GM19351 (cell line): Measurements from ENCODE around the gene MRPS9.

Experiments
- ATAC-seq: cut with Tn5 transposase; IDR thresholded peaks from one replicate; pipeline ENCODE4 v1.9.1; 2021; ENCODE audit warnings: mild to moderate bottlenecking, moderate library complexity; ENCODE audit not compliant: unreplicated experiment

Gene MRPS9

DNA sequence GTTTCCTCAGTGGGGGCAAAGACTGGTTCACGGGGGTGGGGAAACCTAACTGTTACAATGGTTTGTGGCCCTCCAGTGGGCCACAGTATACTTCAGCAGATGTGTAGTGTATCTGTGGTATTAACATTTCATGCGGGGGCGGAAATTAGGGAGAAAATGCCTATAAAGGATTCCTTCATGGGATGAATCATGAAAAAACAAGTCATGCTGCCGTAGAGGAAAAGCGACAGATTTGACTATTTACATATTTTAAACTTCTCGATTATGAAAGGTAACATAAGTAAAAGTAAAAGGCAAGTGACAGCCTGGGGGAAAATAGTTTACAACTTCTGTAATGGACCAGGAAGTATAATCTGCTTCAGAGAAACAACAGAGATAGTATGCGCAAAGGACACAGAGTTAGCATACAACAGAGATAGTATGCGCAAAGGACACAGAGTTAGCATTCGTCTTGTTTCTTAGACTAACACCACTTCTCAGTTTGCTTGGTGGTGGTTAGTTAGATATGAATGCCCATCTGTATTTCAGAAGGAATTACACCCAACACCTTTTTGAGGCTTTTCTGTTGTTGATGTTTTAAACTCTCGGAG, 41.1 kb downstream of the MRPS9 start:
- ATAC-seq, result no peak

DNA sequence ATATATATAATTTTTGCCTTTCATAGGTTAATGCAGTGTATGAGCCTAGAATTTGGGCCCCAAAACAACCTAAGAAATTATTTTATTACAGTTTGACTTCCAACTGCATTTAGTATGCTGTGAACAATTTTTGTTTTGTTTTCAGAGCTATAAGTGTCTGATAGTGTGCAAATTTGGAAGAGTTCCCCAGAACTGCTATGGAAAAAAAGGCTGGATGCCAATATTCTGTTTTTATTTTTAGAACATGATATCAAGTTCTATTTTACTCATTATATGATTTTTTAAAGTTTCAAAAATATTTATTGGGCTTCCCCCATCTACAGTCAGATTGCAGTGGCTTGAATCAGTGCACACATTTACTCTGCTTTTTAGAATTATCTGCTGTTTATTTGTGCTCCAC, 42.6 kb downstream of the MRPS9 start:
- ATAC-seq, result no peak

DNA sequence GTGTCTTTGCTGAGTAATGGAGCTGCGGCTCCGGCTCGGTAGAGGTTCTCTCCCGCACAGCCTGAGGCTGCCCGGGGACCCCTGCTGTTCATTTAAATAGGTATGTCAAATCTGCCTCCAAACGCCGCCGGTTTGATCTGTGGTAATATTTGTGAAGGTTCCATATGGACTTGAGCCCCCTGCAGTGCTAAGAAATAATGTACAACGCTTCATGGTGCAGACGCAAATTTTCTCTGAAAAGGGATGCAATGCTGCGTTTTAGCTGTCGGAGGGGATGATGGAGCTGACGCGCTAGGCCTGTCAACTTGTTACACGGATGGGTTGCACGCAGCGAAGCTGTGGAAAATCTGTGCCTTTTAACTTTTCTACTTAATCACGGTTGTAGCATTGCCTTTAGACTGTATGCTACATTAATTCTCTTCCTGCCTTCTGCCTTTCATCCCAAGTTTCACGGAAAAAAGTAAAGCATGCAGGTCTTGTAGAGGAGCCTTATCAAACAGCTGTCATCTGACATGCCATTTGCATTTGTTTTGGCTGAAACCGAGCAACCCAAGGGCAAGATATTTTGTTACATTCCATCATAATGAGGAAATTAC, 43.2 kb downstream of the MRPS9 start:
- ATAC-seq, result no peak

- no peak for ATAC-seq
Observed at GRCh38 chr2:105082107-105082506, 44.2 kb downstream of the MRPS9 start.

DNA sequence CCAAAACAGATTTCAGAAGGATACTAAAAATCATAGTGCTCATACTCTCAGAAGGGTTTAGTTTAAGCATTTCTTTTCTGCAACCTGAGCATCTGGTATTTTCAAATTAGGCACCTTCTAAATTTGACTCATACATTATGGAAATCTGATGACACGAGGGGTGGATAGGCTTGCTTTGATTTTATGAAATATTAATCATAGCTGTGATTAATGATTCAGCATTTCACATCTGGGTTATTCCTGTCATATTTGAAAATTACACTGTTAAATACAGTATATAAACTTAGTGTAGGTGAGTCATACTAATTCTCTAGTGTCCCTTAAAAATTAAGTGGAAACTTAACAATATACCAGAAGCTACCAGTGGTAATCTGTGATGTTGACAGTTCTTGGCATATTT, 47.7 kb downstream of the MRPS9 start:
- ATAC-seq, result no peak

GRCh38 chr2:105087273-105087672, 49.4 kb downstream of the MRPS9 start:
- ATAC-seq, result peak; percentile 70

DNA sequence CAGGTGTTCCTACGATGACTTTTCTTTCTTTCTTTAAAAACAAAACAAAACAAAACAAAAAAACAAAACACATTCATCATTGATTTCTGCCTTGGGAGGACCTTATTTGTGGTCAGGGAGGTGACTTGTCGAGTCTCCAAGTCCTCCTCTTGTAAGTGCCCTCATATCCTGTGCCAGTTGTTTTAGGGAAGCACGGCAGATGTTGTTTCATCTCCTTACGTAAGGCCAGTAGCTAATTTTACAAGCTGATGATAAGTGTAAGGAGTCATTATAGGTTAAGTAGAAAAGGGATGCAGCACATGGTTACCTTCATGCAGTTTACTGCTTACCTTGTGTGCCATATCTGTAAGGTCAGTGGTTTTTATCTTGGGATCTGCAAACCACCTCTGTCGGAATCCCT, 52.2 kb downstream of the MRPS9 start:
- ATAC-seq, result no peak

- no peak for ATAC-seq
Observed at GRCh38 chr2:105092797-105093196, 54.9 kb downstream of the MRPS9 start.

DNA sequence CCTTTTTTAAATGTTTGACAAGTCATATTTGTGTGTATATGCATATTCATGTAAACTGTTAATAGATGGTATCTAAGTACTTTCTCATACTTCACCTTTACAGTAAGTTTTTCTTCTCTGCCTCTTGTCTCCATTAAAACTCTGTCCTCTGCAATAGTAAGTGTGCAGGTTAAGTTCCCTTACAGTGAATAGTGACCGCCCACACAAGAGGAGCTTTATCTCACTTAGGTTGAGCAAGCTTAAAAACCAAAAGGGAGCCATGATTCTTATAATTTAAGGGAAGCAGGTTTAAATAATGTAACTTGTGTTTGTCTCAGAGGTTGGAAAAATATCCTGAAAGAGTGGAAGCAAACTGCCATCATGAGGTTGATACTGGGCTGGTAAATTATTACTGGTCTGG, 61.3 kb downstream of the MRPS9 start:
- ATAC-seq, result no peak

- ATAC-seq, result peak; percentile 95
Observed at GRCh38 chr2:105100046-105100840, 62.4 kb downstream of the MRPS9 start.

GRCh38 chr2:105102001-105102400, 64.1 kb downstream of the MRPS9 start:
- ATAC-seq, result no peak

DNA sequence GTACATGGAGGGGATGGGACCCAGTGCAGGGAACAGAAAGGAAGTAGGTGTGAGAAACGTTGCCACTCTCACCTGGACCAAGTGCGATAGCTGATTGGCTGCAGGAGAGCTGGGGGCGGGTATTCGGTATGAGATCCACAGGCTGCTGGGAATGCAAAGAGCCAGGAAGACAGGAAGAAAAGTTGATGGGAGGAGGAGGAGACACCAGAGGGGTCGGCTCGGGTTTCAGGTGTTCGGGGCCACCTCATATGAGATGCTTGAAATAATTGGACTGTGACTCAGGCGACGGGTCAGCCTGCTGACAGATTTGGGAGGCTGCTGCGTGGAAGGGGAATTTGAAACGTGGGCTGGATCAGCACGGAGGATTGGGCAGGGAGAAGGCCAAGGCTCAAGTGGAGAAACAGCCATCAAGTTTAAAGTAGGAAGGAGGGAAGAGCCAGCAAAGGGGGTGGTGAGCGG, 65.1 kb downstream of the MRPS9 start:
- ATAC-seq, result no peak

DNA sequence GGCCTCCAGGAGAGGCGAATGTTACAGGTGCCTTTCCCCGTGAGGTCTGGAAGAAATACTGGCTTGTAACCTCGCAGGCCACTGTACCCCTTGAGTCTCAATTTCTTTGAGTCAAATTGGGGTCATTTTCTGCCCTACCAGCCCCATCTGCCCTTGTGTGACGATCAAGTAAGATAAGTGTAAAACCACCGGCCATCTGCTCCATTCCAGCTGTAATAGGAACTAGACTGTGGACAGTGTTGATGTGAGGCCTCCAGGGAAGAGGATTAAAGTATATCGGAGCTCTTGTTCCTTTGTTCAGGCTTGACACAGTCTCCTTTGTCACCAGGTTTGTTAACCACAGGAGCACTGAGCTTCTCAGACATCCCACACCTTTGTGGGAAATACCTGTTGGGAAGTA, 65.6 kb downstream of the MRPS9 start:
- ATAC-seq, result no peak

DNA sequence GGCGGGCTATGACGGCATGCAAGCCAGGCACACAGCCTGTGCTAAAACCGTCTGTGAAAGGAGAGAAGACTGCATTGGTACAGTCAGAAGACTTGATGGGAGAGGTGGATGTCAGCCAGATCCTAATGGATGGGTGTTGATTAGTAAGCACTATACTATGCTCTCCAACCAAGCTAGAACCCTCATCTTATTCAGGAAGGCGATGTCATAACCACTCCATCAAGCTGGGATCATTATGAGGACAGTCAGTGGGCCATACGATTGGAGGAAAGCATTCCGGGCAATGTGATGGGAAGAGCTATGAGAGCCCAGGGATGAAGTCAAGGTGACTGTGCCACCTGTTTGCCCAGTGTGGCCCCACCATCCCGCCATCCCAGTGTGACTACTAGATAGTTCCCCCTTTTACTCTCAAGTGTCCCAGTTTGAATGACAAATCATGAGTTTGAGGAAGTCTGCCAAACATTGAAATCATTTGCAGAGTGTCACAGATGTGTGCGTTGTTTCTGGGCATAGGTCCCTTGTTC, 66.4 kb downstream of the MRPS9 start:
- ATAC-seq, result no peak

DNA sequence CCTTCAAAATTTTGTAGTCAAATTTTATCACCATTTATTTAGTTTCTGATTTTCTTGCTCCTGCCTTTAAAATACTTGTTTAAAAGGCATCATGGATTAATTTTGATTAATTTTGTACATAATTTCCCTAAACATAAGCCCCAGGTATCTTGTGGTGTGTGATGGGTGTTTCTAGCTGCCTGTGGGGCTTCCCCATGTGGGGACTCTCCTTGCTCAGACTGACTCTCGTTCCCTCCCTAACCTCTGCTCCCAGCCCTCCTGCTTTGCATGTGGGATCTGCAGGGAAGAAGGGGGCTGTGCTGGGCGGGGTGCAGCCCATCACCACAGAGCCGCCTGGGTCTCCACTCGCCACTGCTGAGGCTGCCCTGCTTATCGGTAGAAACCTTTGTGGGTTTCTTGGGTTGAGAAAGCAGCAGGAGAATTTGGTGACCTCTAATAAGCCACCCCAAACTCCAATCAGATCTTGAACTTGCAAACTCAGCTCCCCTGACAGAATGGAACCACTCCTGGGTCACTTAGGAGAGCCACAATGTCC, 72.5 kb downstream of the MRPS9 start:
- ATAC-seq, result no peak

DNA sequence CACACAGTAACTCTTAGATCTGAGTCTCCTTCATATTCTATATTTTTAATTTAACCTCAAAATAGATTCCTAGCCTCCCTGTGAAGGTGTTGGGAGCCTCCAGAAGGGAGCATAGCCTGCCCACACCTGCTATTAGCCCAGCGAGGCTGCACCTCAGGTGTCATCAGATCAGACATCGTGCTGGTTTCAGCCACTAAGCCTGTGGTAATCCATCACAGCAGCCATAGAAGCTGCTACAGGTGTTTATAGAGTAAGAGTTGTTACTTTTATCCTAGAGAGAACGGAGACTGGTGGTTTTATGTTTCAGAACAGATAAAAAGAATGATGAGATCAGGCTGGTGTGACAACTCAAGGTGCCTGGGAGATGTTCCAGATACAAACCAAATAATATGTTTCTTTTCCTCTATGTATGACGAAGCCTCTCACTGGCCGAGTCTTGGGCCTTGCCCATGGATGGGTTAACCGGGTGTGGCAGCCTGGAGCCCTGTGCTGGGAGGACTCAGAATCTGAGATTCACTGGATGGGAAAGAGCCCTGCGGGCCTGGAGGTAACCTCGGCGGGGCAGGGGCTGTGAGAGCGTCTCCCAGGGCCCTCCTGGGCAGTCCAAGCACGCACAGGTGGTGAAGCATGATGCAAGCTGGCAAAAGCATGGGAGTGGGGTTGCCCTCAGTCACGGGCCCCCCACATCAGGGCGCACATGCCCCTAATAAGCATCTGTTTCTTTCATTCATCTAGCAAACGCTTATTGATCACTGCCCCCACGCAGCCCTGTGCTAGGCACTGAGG, 73.7 kb downstream of the MRPS9 start:
- no peak for ATAC-seq

DNA sequence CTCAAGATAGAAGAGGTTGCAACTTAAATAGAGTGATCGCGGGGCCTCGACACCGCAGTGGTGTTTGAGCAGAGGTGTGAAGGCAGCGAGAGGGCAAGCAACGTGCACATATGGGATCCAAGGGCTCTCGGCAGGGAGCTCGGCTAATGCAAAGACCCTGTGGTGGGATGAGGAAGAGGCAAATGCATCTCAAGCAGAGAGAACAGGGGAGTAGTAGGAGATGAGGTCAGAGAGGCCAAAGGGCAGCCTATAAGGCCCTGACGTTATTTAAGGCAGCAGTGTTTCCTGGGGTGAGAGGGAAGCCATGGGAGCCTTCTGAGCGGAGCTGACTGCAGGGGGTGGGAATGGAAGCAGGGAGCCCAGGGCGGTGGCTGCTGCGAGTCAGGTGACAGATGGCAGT, 74.5 kb downstream of the MRPS9 start:
- ATAC-seq, result no peak

DNA sequence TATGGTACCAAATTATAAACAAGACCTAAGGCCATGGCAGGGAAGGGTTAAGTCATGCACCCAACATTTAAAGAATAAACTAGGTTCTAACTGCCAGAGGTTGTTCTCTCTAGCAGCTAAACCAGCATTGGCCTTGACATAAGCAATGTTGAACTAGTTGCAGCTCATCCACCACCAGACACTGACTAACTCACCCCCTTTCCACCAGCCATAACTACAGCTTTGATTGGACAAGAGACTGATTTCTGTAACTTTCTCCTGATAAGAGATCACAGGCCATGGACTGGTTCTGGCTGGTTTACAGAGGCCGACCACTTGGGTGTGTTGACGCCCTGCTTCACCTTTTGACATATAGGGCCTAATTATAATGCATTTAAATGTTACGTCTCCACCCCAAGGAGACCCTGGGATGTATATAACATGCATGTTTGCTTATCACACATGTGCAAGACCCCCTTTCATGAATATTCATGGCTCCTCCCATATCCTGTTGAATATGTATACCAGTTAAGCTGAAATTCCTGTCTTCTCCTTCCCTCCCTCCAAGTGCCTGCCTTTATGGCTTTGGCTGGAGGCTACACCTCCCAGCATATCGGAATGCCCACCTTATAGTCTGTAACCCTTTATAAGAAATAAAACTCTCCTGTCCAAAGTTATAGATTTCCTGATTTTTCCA, 75.9 kb downstream of the MRPS9 start:
- no peak for ATAC-seq

- no peak for ATAC-seq
Observed at GRCh38 chr2:105114551-105114950, 76.7 kb downstream of the MRPS9 start.

DNA sequence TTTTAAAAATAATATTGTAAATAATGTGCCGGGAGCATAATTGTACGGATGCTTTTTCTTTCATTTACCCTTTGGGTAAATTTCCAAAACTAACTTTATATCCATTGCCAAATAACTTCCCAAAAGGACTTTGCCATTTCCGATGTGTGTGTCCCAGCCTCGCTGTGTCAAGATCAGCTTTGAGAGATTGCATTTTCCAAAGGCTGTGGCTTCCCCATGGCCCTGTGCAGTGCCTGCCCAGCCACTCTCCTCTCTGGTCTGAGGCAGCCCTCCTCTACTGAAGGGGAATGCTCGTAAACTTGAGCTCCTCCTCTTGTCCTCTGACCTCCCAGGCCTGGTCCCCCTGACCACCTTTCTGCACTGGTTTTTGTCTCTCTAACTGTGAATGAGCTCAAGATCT, 78.5 kb downstream of the MRPS9 start:
- no peak for ATAC-seq
